ENCODE results near the gene DIDO1. TPM values are rescaled to one million over a fixed set of nuclear protein-coding genes. Genes with fewer than 3 reads are reported as not detected.
"Not testable (repeated sequence)": the region's sequence is repeated elsewhere in the genome, so short reads cannot be mapped to it uniquely, and the experiment has no call there.

The DIDO1 gene
- total RNA-seq, 4 donors from 2014 or later: 40.6 to 64.4 (median 54.1) TPM

DNA sequence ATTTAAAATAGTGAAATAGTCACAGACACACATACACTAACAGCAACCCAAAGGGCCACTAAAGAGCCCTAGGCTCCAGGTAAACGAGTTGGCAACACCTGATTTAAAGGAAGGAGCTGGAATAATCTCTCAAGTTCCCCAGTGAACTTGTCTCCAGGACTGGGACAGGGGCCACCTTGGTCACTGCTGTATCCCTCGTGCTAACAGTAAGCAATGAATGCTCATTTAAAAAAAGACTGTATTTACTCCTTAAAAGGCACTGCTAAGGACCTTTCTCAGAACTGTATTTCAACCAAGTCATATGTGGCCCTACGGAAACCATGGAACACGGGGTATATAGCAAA, 1.3 kb downstream of the DIDO1 start:
- TF ChIP-seq, protein P1, sequence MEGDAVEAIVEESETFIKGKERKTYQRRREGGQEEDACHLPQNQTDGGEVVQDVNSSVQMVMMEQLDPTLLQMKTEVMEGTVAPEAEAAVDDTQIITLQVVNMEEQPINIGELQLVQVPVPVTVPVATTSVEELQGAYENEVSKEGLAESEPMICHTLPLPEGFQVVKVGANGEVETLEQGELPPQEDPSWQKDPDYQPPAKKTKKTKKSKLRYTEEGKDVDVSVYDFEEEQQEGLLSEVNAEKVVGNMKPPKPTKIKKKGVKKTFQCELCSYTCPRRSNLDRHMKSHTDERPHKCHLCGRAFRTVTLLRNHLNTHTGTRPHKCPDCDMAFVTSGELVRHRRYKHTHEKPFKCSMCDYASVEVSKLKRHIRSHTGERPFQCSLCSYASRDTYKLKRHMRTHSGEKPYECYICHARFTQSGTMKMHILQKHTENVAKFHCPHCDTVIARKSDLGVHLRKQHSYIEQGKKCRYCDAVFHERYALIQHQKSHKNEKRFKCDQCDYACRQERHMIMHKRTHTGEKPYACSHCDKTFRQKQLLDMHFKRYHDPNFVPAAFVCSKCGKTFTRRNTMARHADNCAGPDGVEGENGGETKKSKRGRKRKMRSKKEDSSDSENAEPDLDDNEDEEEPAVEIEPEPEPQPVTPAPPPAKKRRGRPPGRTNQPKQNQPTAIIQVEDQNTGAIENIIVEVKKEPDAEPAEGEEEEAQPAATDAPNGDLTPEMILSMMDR (IDR thresholded peaks at IDR 0.05): no peak
- no peak for ATAC-seq (ENCODE audit: low FRiP score)
- no peak for DNase-seq (ENCODE audit: low spot score)

DNA sequence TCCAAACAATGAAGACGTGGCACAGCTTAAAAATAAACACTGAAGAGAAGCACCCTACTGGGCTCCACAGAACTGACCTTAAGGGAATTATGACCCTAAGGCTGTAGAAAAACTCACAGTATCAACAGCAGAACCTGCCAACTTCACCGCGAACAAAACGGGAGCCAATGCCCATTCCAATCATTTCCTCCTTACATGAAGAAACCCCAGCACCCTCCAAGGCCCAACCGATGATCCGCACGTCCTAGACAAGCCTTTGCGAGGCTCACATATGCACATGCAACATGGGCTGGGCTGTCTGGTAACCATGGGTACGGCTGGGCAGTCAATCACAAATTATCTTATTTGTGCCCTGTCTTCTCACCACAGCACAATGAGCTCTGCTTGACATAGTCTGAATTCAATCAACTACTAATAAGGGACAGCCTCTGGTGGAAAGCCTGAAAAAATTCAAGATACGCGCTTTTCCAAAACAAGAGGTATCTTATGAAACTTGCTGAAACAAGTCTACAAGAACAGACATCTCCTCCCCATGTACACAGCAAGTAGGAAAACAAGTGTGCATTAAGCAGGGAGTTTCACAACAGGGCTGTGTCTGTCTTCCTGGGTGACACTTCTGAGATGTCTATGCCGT, 1.7 kb downstream of the DIDO1 start:
- ATAC-seq (ENCODE audit: low FRiP score) (no peak), DNase-seq (ENCODE audit: low spot score) (no peak)
- TF ChIP-seq, protein P1 (IDR thresholded peaks at IDR 0.05): no peak

DNA sequence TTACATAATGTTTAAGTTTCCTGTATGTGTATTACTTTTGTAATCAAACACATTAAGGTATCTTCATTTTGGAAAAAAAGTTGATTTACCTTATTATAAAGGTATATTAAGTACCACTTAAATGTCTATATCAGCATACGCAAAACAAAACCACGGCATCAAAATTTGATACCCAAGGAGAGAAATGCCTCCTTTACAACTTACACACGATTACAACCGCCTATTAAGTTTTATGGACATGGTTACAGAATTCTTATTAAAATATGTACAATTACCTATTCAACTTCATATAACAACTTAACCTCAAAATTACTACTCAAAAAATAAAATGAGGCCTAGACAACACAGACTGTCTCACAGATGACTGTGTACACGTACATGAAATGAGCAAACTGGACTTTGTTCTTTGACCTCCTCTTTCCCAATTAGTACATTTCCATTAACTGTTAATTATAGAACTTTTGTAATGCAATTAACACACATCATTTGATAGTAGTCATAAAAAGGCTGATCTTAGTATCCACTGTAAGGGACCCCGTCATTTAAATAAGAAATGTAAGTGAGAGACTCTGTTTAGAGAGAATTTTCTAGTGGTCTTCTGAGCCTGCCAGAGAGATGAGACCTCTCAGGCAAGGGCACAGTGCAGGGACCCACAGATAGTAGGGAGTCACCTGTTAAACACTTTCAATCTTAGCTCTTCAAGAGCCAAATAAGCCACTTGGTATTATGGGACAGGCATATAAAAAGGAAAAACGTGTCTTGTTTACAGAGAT, 2.5 kb downstream of the DIDO1 start:
- ATAC-seq (ENCODE audit: low FRiP score) (no peak), DNase-seq (ENCODE audit: low spot score) (no peak)
- TF ChIP-seq, protein P1 (IDR thresholded peaks at IDR 0.05): no peak

DNA sequence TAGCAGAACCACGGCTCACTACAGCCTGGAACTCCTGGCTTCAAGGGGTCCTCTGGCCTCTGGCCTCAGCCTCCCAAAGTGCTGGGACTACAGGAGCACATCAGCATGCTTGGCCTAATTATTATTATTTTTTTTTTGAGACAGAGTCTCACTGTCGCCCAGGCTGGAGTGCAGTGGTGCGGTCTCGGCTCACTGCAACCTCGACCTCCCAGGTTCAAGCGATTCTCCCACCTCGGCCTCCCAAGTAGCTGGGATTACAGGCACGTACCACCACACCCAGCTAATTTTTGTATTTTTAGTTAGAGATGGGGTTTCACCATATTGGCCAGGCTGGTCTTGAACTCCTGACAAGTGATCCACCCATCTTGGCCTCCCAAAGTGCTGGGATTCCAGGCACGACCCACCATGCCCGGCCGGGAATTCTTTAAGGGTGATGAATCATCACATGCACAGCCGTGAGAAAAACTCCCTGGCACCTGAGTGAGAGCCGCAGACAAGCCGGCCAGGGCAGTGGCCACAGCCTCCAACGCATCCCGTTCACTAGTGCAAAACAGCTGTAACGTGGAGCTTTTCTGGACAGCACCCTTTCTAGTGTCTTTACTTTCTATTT, 3.1 kb downstream of the DIDO1 start:
- DNase-seq (ENCODE audit: low spot score): not testable (repeated sequence)
- ATAC-seq (ENCODE audit: low FRiP score): peak; percentile 51

DNA sequence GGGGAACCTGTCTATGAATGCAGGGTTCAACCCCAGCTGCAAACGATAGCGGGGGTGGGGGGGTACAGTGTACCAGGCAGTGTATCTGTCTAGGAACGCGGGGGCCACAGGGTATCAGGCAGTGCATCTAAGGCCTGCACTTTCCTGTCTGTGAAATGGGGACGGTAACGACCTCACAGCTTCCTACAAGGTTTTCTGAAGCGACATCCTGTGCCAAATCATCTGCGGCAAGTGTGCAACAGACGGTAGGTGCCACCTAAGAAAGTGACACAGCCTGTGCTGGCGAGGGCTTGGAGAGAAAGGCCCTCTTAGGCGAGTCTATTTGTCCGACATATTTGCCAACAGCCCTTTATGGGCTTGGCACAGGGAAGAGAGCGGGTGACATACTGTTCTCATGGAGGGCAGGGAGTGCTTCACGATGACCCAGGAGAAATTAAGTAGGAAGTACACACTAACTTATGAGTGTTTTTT, 3.8 kb downstream of the DIDO1 start:
- ATAC-seq (ENCODE audit: low FRiP score) (no peak), DNase-seq (ENCODE audit: low spot score) (no peak)
- TF ChIP-seq, protein P1 (IDR thresholded peaks at IDR 0.05): no peak

DNA sequence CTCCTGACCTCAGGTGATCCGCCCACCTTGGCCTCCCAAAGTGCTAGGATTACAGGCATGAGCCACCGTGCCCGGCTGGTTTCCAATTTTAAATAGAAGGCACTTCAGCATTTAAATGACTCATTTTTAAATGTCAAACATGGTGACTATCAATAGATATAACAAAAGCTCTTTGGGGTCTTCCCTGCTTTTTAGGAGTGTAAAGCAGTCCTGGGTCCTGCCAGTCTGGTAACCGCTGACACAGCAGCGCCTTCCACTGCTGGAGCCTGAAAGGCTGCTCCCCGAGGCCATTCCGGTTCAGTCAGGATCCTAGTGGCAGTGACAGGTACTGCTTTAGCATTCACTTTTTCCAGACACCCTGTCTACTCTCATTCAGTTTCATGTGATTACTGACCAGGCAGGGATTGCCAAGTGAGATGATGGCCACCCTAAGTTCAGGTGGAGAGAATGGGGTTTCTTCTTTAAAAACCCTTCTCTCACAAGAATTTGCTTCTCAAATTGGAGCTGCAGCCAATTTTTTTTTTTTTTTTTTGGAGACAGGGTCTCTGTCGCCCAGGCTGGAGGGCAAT, 5.1 kb downstream of the DIDO1 start:
- DNase-seq (ENCODE audit: low spot score) (no peak), ATAC-seq (ENCODE audit: low FRiP score) (no peak)
- TF ChIP-seq, protein P1 (IDR thresholded peaks at IDR 0.05): no peak

DNA sequence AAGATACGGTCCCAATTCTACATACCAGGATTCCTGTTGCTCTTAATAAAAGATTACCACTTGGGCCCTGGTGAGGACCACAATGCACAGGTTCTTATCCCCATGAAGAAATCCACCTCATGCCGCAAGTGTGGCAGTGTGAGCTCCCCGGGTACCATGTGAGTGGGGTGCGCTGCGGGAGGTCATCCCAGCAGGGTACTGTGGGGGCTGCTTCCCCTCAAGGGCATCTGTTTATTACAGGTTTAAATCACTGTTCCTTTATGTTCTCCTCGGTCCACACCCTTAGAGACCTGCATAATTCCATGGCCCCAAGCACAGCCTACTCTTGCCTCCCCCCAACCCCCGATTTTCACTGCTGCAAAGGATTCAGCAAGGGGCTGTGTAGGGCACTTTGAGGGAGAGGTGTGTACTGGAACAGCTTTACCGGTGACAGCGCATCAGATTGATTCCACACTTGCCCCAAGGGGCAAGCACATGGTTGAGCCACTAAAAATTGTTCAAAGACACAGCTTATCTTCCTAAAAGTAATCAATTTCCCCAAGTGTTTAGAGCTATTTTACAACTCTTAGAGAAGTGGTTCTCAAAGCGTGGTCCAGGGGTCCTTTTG, 6.2 kb downstream of the DIDO1 start:
- no peak for ATAC-seq (ENCODE audit: low FRiP score)
- TF ChIP-seq, protein P1 (IDR thresholded peaks at IDR 0.05): no peak
- DNase-seq (ENCODE audit: low spot score): no peak
